HTR-8/SVneo (cell line): Measurements from ENCODE around the gene DELE1.

ENCODE experiments used
- DNase-seq: peaks from one replicate; pipeline ENCODE4 v3.0.0; 2011; ENCODE audit warnings: low spot score, mixed read lengths; ENCODE audit not compliant: insufficient read length
- FAIRE-seq: peaks from 2 replicates; lab custom pipeline; 2011; peaks lifted over from hg19 to GRCh38; lab: Jason Lieb, UNC

The DELE1 gene, protein sequence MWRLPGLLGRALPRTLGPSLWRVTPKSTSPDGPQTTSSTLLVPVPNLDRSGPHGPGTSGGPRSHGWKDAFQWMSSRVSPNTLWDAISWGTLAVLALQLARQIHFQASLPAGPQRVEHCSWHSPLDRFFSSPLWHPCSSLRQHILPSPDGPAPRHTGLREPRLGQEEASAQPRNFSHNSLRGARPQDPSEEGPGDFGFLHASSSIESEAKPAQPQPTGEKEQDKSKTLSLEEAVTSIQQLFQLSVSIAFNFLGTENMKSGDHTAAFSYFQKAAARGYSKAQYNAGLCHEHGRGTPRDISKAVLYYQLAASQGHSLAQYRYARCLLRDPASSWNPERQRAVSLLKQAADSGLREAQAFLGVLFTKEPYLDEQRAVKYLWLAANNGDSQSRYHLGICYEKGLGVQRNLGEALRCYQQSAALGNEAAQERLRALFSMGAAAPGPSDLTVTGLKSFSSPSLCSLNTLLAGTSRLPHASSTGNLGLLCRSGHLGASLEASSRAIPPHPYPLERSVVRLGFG

DNA sequence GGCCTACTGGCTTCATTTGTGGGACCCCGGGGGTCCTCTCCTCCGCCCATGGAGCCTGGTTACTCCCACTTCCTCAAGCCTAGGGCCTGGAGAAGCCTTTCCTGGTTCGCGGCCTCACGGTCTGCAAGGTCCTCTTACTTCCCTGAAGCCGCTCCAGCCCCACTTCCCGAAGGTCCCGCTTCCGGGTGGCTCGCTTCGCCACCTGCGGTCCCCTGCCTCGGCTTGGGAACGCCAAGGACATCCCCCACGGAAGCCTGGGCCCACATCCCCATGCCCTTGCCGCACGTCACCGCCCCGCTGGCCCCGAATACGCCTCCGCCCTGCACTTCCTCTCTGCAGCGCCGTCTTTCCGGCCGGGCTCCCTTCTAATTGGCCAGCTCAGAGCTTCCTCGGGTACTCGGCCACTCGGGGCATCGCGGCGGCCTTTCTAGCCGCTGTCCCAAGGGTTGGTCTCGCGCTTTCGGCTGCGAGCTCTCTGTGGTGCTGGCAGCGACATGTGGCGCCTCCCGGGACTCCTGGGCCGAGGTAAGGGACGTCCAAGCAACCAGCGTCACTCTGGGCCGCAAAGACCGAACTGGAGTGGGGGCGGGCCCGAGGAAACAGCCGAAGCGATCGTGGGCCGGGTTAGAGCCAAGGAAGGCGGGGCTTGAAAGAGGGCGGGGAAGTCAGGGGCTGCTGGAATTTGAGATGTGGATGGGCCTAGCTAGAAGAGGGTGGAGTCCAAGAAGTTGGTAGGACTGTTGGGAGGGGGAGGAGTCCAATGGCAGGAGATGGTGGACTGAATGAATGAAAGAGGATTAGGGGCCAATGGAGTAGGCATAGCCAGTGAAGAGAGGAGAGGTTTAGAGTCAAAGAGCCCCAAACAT lies at the start of gene DELE1:
TSS of gene DELE1 (plus strand) at position 424 of the 866 bp plus-strand sequence. CDS start at position 495, 71 bp downstream.
- DNase-seq (peak; percentile 96), FAIRE-seq (peak; percentile 23)

DNA sequence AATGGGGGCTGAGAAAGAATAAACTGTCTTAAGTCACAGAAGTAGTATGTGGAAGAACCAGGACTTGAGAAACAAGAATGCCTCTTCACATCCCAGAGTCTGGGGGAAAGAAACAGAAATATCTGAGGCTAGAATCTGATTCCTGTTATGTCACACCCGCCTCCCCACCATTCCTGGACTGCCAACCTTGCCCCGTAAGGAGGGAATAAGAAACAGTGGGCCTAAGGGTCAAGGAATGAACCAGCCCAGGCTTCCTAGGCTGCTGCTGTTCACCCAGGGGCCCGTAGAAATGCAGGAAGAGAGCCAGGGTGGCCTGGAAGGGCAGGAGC lies 49.8 kb upstream of the DELE1 start:
- DNase-seq (no peak), FAIRE-seq (no peak)

DNA sequence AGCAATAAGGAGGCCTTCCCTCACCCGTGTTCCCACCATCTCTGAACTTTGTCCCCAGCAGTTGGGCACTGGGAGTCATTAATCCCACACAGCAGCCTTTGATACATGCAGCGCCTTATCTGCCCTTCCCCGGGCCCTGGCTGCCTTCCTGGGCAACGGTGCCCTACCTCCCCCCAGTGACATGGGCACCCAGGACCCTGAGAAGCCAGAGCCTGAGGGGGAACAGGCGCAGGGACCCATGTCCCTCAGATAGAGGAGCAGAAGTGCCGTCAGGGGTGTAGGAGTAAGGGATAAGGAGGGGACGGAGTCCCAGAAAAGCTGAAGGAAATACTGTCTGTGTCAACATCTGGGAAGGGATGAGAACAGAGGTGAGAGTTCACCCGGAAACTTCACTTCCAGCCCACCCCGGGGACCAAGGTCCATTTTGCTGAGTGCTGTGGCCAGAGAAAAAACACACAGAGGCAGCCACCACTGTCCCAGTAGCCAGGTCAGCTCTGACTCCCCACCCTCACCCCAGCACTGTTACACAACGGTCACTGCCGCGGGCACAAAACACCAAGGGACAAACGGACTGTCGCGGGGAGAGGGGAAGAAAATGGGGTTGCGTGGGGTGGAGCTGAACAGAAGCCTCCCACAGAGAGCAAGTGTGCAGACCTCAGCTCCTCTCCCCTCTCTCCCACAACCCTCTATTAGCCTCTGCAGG lies 49.3 kb upstream of the DELE1 start:
- FAIRE-seq, result no peak

DNA sequence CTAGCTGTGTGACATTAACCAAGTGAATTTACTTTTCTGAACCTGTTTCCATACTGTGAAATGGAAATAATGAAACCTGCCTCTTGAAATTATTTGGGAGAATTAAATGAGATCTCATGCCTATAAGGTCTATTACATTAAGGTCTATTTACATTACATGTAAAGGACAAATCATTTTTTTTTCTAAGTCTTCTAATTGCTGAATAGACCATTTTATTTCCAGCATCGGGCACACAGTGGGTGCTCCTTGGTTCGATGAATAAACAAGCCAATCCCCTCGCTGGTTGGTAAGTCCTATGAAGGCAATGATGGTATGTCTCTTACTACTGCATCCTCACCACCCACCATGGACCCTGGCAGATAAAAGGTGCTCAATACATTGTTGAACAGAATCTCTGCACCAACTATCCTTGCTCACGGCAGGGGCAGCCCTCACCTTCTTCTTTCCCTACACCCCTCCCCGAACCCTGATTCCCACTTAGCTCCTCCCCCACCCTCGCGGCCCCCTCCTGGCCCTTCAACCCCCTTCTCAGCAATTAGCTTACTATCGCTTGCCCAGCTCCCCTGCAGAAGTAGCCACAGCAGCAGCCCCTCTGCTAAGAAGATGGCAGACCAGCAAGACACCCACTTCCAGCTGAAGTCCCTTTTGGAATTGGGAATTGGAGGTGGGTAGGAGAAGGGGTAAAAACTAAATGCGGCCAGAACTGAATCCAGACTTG lies 48.5 kb upstream of the DELE1 start:
- DNase-seq (no peak), FAIRE-seq (no peak)

More for the DNA sequence above, 49.3 kb upstream of the DELE1 start:
- DNase-seq, result no peak

DNA sequence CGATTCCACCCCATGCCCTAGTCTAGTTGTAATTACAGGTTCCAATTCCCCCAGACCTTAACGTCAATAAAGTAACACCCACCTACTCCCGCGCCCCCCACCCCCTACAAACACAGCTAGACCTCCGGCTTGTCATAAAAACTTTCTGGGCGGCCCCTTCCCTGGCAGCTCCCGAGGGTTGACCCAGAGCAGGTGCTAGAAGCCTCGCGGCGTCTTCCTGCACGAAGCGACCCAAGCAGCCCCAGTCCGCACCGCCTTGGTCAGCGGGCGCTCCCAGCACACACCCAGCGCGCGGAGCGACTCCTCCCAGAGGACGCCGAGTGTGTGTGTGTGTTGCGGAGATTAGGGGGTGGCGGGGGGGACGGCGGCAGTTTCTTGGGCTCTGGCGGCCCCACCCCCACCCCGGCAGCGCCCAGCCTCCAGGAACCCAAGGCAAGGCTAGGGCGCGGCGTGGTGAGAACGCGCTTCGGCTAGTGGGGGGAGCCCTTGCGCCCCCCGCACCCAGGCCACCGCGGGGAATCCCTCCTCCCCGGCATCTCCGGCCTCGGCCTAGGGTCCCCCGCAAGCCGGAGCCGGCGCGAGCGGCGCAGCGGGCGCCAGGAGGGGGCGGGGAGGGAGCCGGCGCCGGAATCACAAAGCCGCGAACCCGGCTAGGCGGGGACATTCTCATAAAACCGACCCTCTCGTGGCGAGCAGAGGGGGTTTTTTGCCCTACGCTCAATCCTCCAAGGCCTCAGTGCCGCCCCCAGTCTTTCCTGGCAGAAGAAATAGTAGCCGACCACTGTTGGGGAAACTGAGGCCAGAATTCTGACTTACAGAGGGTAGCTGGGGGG lies 47.7 kb upstream of the DELE1 start:
- DNase-seq (no peak), FAIRE-seq (no peak)

DNA sequence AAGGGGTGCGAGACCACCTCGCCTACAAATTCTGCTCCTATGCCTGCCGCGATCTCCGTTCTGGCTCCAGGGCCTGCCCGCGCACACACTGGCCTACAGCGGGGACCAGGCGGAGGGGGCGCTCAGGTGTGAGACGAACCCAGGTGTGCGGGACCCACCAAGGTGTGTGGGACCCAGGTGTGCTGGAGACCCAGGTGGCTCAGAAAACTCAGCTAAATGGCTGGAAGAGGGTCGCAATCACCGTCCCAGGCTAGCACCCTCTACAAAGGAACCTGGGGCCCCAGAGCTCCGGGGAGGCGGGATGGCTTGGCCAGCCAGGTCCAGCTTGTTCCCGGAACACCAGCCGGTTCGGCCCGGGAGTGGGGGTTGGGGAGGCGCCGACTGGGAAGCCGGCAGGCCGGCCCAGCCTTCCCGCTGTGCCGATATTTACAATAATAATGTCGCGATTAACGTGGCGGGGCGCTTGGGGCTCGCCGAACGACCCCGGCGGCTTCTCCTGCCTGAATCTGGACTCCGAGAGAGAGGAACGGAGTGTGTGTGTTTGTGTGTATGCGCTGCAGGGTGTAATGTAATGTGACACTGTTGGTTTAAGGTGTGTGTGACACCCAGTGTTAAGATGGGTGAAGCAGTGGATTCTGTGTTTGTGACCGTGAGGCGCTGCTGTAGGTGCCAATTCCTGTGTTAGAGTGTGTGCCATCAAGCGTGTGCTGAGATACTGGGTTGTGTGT lies 46.9 kb upstream of the DELE1 start:
- DNase-seq (no peak), FAIRE-seq (no peak)

DNA sequence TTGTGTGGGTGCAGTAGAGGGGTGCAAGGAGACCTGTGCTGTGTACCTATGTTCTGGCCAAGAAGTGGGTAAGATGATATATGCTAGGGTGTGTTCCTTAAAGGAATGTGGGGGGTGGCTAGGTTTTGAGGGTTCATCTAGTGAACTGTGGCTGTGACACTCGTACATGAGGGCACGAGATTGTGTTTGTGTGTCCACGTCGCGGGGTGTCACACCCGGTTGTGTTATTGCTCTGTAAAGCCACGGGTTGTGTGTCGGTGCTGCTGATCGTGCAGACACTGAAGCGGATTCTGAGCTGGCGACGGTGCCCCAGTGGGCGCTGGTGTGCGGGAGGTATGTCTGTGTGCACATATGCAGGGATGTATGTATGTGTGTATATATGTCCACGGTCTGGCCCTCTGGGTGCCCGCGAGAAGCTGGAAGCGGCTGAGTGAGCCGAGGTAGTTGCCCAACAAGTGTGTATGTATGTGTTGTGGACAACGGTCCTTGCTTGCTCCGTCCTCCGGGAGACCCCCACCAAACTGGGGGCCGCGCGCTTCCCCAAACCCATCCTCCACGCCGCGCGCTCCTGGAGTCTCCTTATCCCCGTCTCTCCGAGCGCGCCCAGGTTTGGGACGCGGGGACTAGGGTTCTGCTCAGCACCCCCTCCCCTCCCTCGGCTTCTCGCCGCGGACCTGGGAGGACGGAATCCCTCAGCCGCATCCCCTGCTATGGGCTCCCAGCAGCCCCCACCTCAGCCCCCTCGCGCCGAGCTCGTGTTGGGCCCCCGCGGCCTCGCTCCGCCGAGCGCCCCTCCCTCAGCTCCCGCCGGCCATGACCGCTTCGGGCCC lies 46.1 kb upstream of the DELE1 start:
- DNase-seq (no peak), FAIRE-seq (no peak)

DNA sequence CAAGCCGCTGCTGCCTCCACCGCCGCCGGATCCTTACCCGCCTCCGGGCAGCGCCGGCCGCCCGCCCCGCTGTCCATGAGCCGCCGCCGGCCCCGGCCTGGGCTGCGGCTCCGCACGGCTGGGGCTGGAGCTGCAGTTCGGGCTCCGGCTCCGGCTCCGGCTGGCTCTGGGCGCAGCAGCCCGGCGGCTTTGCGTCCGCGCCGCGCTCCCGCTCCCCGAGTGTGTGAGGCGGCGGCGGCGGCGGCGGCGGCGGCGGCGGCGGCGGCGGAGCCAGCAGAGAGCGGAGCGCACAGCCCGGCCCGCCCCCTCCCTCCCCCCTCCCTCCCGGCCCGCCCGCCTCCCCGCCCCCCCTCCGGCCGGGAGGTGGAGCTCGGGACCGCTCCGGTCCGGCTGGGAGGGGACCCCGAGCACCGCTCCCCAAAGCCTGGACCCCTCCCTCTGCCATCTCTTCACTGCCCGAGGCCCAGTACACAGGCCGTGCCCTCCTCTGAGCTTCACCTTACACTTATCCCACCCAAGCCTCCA lies 45.4 kb upstream of the DELE1 start, which contains the start of gene PCDH1:
TSS of gene PCDH1 (minus strand) at position 225 of the 525 bp plus-strand sequence. CDS start at position 77, 148 bp downstream.
- FAIRE-seq (no peak), DNase-seq (no peak)

DNA sequence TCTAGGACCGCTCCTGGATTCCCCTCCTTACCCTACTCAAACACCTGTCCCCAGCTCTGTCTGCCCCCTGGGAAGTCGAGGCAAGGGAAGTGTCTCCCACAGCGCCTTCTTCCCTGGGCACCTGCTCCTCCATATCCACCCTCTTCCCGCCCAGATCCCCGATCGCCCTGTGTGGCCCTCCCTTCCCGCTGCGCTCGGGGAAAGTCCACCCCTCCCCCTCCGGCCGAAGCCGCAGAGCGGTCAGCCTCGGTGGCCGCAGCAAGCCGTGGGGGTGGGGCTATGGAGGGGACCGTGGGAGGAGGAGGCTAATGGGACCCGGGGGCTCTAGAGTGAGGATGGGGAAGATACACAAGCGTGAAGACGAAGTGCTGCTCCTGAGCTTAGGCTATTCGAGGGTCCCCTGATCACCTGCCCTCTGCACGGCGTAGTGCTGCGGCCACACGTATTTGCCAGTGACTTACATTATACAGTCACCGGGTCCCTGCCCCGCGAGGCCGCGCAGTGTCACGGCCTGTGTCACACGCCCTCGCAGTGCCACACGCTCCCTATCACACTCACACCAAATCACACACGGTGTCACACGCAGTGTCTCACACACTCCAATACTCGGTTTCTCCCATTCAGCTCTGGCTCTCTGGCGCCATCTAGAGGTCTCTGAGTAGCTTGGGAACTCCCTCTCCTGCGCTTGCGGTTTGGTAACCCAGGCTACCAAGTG lies 44.8 kb upstream of the DELE1 start:
- FAIRE-seq, result peak; percentile 55
- DNase-seq, result peak; percentile 79

DNA sequence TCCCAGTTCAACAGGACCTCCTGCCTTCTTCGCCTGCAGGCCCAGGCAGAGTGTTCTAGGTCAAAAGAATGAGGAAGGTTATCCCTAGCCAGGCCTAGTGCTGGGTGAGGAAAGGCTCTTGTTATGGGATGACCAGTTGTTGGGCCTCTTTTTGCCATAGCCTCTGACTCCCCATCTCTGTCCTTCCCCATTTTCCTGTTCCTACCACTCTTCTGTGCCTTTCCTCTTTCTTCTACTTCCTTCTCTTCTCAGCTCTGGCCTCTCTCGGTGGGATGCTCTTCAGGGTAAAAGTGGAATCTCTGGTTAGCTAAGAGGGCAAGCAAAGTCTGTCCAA lies 44.3 kb upstream of the DELE1 start:
- FAIRE-seq (peak; percentile 54), DNase-seq (no peak)

DNA sequence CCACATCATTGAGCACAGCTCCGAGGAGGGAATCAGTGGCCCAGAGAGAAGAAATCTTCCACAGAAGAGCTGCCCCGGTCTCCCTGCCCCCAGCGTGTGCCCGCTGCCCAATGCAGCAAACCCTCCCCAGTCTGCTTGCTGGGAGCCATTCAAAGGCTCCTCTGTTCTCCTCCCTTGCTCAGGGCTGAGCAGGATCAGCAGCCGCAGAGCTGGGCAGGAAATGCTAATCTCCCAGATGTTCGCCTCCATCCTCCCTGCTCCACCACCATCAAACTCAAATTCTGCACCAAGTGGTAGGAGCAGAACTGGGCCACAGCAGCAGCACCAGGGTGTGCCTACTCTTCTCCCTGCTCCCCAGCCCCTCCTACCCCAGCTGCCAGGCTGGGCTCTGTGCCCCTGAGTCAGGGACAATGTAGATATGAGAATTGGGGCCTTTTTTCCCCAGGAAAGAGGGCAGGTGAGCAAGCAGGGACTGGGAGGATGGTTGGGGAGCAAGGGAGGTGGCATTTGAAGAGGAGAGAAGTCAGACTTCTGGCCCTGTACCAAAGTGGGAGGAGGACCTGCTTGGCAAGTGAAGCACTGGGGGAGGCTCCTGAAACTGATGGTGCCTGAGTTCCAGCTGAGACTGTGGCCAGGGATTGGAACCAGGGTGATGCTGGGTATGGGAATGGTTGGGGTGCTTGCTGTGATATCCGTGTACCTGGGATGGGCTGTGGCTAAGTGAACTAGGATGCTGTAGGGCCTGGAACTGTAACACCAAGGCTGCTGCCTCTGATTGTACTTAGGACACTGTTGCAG lies 43.5 kb upstream of the DELE1 start:
- FAIRE-seq, result no peak

DNA sequence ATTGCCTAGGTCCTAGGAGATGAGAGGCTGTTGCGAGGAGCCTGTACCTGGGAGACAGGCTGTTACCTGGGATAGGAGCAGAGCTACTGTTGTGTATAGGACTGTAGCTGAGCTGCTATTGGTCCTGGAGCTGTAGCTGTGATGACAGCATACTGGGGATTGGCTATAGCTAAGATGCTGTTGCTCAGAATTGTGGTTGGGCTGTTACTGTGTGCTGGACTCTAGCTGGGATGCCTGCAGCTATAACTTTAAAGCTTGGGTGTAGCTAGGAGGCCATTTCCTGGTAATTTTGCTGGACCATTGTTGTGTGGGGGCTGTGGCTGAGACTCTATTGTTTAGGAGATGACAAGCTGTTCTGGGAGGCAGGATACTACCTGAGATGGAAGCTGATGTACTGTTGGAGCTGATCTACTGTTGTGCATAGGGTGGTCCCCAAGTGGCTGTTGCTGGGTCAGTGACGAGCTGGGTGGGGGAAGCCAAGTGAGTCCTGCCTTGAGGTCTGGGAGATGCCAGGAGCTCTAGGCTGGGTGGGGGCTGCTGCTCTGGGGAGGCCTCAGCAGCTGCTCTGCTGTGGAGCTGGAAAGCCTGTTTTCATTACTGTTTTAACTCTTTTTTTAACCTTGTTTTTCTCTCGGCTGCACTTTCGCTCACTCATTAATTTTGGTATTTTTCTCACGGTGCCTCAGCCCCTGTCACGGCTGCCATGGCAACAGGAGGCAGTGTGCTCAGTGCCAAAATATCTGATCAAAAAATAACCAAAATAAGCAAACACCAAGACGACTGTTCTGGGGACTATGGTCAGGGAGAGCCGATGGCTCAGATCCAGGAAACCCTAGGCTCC lies 42.5 kb upstream of the DELE1 start:
- FAIRE-seq, result no peak

More for the DNA sequence above, 43.5 kb upstream of the DELE1 start:
- DNase-seq, result no peak

DNA sequence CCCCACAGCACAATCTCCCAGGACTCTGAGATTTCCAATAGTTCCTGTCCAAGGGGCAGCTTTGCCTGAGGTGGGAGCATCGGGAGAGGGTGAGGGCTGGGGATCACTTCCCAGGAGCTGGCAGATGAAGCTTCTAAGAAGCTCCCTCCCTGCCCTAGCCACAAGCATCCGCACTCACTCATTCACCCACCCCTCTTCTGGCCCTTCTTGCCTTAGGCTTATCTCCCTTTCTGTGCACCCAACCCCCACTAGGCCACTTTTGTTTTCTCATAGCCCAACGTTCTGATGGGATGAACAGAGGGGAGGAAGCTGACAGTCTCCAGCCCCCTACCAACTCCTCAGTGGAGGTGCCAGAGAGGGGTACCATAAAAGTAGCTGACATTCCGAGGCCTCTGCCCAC lies 41.8 kb upstream of the DELE1 start:
- DNase-seq, result no peak
- no peak for FAIRE-seq

More for the DNA sequence above, 42.5 kb upstream of the DELE1 start:
- DNase-seq, result no peak

DNA sequence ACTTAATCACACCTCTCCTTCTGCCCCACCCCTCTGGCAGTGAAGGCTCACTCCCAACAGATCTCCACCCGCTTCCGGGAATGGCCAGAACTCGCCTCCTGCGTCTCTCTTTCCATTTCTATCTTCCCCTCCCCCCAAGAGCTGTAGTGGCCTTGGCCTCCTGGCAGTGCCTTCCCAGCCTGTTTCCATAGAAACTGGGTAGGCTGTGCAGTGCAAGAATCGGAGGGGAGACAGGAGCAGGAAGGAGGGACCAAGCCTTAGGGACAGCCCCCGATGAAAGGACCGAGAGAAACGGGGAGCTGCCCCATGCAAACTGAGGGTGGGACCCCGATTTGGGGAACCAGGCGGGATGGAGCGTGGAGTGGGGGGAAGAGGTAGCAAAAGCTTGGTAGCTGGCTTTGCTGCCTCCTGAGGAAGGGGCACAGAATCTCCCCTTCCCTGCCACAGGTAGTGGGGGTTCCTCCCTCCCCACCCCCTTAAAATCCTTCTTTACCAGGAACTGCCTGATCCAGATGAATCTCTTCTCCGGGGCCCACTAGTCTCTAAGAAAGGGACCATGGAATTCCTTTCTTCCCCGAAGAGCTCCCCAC lies 41.0 kb upstream of the DELE1 start:
- FAIRE-seq (no peak), DNase-seq (no peak)
